ENCODE measurements around the gene MYO7B.

DNA sequence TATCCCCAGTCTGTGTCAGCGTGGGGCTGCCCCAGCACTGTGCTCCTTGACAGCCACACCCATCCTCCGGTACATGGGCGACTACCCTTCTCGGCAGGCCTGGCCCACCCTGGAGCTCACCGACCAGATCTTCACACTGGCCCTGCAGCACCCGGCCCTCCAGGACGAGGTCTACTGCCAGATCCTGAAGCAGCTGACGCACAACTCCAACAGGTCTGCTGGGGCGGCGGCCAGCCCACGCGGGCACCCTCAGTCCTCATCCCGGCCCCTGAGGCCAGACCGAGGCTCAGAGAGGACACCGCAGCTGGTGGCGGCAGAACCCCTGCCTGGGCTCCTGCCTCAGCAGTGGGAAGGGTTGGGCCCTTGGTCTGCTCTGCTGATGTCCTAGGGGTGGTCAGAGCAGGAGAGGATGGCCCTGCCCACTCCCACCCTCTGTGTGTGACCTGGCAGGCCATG lies 96.1 kb downstream of the MYO7B start:
- TF ChIP-seq, protein P1, sequence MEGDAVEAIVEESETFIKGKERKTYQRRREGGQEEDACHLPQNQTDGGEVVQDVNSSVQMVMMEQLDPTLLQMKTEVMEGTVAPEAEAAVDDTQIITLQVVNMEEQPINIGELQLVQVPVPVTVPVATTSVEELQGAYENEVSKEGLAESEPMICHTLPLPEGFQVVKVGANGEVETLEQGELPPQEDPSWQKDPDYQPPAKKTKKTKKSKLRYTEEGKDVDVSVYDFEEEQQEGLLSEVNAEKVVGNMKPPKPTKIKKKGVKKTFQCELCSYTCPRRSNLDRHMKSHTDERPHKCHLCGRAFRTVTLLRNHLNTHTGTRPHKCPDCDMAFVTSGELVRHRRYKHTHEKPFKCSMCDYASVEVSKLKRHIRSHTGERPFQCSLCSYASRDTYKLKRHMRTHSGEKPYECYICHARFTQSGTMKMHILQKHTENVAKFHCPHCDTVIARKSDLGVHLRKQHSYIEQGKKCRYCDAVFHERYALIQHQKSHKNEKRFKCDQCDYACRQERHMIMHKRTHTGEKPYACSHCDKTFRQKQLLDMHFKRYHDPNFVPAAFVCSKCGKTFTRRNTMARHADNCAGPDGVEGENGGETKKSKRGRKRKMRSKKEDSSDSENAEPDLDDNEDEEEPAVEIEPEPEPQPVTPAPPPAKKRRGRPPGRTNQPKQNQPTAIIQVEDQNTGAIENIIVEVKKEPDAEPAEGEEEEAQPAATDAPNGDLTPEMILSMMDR (IDR thresholded peaks at IDR 0.05): no peak
- no peak for TF ChIP-seq POLR2A (IDR thresholded peaks at IDR 0.05)

Measured in upper lobe of left lung (tissue), 4 donors.